Islet of Langerhans (tissue), 1 donor: ENCODE measurements around the gene PCNX2.
"Not testable (repeated sequence)": the region's sequence is repeated elsewhere in the genome, so short reads cannot be mapped to it uniquely, and the experiment has no call there.

Experiments
- FAIRE-seq: peaks from one replicate; lab custom pipeline; 2011; peaks lifted over from hg19 to GRCh38; lab: Jason Lieb, UNC

Gene PCNX2

GRCh38 chr1:233097959-233098580 is 197.5 kb downstream of the PCNX2 start:
- peak; percentile 93 for FAIRE-seq

- FAIRE-seq = no peak
Observed at GRCh38 chr1:233097546-233097945, 198.0 kb downstream of the PCNX2 start.

GRCh38 chr1:233094691-233095090 is 200.8 kb downstream of the PCNX2 start:
- no peak for FAIRE-seq

- FAIRE-seq = no peak
Observed at GRCh38 chr1:233094269-233094668, 201.3 kb downstream of the PCNX2 start.

GRCh38 chr1:233090746-233091494 is 204.6 kb downstream of the PCNX2 start:
- no peak for FAIRE-seq

GRCh38 chr1:233089251-233089650 is 206.3 kb downstream of the PCNX2 start:
- no peak for FAIRE-seq

GRCh38 chr1:233088613-233089012 is 206.9 kb downstream of the PCNX2 start:
- no peak for FAIRE-seq

GRCh38 chr1:233086961-233087881 is 208.3 kb downstream of the PCNX2 start:
- no peak for FAIRE-seq

- FAIRE-seq = no peak
Observed at GRCh38 chr1:233085566-233085965, 210.0 kb downstream of the PCNX2 start.

- no peak for FAIRE-seq
Observed at GRCh38 chr1:233082778-233083550, 212.6 kb downstream of the PCNX2 start.

GRCh38 chr1:233081735-233082134 is 213.8 kb downstream of the PCNX2 start:
- FAIRE-seq = no peak

GRCh38 chr1:233080827-233081226 is 214.7 kb downstream of the PCNX2 start:
- FAIRE-seq = not testable (repeated sequence)

GRCh38 chr1:233080286-233080685 is 215.2 kb downstream of the PCNX2 start:
- FAIRE-seq = no peak

GRCh38 chr1:233079574-233079973 is 216.0 kb downstream of the PCNX2 start:
- FAIRE-seq = no peak

GRCh38 chr1:233078396-233078795 is 217.1 kb downstream of the PCNX2 start:
- no peak for FAIRE-seq

GRCh38 chr1:233075915-233076295 is 219.6 kb downstream of the PCNX2 start:
- FAIRE-seq = no peak

GRCh38 chr1:233066087-233066486 is 229.4 kb downstream of the PCNX2 start:
- FAIRE-seq = no peak

GRCh38 chr1:233065685-233066084 is 229.8 kb downstream of the PCNX2 start:
- FAIRE-seq = no peak

- no peak for FAIRE-seq
Observed at GRCh38 chr1:233064988-233065387, 230.5 kb downstream of the PCNX2 start.

- no peak for FAIRE-seq
Observed at GRCh38 chr1:233063462-233063861, 232.1 kb downstream of the PCNX2 start.

- peak; percentile 33 for FAIRE-seq
Observed at GRCh38 chr1:233061265-233061664, 234.3 kb downstream of the PCNX2 start.

GRCh38 chr1:233060461-233060994 is 235.0 kb downstream of the PCNX2 start:
- no peak for FAIRE-seq
